NCI-H524 (cell line): ENCODE data around the gene RPTOR.
"Not testable (repeated sequence)": the region's sequence is repeated elsewhere in the genome, so short reads cannot be mapped to it uniquely, and the experiment has no call there.

Experiments
- DNase-seq, 2 experiments: peaks; one replicate each; lab custom pipeline; 2025; lab: John Stamatoyannopoulos, UW

The RPTOR gene

DNA sequence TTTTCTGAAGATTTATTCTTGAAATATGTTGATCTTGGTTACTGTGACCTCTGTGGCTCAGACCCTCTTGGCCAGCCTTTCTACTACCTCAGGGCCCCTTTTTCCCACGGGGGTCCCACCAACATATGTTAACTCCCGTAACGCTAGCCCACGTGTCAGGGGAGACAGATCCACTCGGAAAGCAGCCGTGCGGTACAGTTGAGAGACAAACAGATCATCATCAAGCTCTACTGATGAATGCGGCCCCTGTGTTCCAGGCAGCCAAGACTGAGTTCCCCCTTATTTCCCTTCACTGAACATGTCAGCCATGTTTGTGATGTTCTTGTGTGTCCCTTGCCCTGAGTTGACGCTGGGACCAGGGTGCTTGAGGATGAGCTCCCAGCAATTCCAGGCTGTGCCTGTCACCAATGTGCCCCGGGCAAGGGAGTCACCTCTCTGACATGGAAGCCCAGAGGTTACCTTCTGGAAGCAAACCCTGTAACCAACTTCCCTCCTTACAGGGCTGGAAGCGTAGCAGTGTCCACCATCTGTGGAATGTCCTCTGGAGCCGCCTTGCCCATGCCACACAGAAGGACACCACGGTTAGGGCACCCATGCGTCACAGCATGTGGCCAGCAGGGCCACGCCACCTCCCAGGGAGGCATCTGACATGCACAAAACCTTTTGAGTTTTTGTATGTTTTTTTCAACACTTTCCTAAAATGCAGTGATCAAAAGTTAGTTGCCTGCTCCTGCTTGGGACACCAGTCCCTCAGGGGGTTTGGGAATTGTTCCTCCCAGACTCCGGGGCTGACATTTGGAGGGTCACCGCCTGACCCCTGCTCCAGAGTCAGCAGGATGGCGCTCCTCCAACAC is 253.3 kb downstream of the RPTOR start:
- no peak for DNase-seq

- no peak for DNase-seq
These were observed 254.2 kb downstream of the RPTOR start for GRCh38 chr17:80798595-80799537.

DNA sequence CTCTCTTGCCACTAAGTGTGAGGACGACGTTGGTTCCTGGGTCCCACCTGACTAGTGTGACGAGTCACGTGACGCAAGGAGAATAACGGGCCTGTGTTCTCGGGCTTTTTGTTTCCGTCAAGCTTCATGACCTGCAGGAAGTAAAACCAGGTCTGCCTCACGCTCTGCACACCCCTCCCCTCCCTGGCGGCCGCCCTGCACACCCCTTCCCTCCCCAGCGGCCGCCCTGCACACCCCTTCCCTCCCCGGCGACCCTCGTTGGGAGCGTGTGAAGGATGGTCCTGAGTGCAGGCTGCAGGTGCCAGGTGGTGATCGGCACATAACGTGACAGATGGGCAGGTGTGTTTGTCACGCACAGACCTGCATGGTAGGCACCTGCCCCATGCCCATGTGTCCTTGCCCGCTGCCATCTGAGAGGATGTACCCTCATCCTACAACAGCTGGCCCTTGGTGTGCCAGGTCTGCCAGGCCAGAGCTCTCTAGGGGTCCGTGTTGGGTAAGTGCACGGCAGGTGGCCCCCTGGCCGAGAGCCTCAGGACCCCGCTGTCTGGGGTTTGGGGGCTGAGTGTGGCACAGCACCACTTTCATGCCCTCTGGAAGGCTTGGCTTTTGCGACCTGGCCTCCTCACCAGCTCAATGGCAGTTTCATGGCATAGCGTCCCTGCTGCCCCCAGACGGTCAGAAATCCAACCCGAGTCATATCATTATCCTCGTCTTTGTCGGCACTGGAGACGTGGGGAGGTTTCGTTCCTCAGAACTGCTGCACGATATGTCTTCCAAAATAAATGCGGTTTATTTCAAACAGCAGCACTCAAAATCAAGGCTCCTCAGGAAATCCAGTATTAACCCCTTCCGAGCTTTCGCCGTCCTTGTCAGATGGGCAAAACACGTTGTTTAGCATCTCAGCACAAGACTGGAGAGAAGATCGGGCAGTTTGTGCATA is 255.2 kb downstream of the RPTOR start:
- DNase-seq: no peak

- DNase-seq: no peak
These were observed 256.1 kb downstream of the RPTOR start for GRCh38 chr17:80800481-80801391.

GRCh38 chr17:80802626-80803450 is 258.2 kb downstream of the RPTOR start:
- no peak for DNase-seq

DNA sequence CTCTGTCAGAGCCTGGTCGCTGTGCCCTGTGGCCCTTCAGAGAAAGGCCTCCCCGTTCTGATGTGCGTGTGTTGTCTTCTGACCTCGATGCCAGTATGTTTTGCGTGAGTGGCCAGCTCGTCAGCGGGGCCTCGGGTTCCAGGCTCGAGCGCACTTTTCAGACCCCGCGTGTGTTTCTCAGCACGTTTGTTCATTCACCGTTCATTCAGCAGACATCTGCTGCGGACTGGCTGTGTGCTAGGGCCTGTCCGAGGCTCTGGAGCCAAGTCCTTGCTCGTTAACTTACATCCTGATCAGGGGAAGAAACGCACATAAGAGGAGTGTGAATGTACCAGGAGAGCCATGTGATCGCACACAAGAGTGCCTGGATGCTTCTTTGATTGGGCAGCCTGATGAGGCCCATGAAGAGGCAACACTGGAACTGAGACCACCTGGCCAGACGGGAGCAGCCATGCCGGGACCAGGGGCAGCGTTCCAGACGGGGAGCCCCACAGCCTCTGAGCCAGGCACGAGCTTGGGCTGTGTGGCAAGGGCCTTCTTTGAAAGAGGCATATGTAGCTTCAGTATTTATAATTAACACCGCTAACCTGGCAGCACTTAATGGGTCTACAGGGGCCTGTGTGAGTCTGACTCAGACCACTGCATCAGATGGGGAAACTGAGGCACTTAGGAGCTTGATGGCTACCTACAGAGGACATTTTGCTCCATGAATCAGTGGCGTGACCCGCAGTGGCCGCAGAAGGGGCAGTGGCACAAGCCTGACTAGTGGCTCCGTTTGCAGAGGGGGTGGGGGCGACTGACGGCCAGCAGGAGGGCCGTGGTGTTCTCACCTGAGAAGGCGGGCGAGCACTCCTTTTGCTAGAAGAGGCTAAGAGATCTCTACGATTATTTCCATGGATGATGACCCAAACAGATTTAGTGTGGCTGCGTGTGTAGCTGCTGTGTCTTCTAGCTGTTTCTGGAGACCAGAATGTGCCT is 259.1 kb downstream of the RPTOR start:
- no peak for DNase-seq

DNA sequence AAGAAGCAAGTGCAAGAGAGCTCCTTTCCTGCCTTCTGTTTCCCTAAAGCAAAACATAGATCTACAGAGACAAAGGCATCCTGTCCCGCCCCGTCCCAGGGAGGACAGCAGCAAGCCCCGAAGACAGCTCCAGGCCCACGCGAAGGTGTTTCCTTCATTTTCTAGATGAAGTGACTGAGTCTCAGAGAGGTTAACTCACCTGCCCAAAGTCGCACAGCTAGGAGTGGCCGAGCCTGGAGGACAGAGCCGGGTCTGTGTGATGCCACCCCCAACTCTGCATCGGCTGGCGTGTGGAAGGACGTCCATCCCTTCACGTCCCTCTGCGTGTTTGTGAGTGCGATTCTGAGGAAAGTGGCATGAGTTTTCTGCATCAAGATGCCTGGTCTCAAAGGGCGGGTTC is 259.8 kb downstream of the RPTOR start:
- DNase-seq: no peak

DNA sequence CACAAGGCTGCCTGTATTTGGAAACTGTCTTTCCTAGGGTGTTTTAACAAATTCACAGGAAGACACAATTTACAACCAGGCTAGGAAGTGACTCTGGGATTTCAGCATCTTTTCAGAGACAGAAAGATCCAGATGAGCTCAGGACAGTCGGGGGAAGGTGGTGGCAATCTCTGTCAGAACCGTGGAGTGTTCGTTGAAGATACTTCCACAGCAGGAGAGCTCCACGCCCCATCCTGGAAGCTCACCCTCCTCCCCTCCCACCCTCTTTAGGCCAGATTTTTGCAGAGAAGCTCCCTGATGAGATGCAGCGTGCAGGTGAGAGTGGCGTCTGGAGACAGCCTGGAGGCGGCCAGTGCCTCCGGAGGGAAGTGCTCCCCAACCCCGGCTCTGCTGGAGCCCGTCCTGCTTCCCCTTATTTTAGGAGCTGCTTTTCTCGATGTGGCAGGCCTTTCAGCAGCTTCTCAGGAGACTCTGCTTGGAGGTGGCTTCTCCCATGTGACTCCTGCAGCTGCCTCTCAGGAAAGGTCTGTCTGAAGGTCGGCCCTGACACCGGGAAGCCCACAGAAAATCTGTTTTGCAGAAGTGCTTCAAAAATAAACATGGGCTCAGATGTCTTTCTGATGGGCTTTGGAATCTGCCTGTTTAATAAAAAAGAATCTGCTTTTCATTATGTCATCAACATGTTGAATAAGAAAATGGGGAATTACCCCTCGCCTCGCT is 260.6 kb downstream of the RPTOR start:
- DNase-seq: no peak

DNA sequence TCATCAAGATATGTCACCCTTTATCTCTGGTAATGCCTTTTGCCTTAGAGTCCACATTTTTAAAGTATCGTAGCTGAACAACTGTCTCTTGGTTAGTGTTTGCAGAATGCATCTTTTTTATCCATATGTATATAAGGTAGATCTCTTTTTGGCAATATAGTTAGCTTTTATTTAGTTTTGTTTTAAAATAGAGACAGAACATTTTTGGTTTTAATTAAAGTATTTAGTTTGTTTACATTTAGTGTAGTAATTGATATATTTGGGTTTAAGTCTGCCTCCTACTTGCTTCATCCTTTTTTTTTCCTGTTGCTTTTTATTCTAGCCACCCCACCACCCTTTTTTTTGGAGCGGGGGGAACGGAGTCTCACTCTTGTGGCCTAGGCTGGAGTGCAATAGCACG is 262.4 kb downstream of the RPTOR start:
- no peak for DNase-seq

GRCh38 chr17:80807882-80808281 is 263.2 kb downstream of the RPTOR start:
- DNase-seq: no peak

DNA sequence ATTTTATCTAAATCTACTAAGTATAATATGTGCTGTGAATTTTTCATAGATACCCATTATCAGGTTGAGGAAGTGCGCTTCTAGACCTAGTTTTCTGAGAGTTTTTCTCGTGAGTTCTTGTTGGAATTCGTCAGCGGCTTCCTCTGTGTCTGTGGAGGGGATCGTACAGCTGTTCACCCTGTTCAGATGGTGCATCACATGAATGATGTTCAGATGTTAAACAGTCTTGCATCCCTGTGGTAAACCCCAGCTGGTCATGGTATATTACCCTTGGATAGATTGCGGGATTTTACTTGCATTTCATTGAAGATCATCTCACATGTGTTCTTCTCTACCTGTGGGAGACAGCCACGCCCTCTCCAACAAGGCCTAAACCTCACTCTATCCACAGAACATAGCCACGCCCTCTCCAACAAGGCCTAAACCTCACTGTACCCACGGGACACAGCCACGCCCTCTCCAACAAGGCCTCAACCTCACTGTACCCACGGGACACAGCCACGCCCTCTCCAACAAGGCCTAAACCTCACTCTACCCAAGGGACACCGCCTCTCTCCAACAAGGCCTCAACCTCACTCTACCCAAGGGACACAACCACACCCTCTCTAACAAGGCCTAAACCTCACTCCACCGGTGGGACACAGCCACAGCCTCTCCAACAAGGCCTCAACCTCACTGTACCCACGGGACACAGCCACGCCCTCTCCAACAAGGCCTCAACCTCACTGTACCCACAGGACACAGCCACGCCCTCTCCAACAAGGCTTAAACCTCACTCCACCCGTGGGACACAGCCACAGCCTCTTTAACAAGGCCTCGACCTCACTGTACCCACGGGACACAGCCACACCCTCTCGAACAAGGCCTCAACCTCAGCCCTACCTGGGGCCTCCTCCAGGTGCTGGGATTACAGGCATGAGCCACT is 266.8 kb downstream of the RPTOR start:
- no peak for DNase-seq

GRCh38 chr17:80812362-80813088 is 267.9 kb downstream of the RPTOR start:
- no peak for DNase-seq

DNA sequence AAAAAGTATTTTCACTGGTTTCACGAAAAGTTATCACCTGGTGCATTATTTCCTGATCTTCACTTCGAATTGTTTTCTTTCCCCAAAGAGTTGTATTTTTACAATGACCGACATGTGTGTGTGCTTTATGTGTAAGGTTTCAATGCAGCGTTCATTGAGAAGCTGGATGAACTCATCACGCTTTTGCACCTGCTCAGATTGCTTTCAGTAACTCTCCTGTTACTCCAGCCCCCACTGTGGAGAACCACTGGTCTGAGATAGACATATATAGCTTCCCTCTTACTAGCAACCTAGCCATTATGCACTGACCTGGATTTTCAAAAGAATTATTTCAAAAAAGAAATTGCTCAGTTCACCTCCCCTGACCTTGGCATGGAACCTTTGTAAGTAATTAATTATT is 268.7 kb downstream of the RPTOR start:
- DNase-seq: no peak

- no peak for DNase-seq
These were observed 269.9 kb downstream of the RPTOR start for GRCh38 chr17:80814491-80814890.

GRCh38 chr17:80815151-80815681 is 270.6 kb downstream of the RPTOR start:
- DNase-seq: no peak

DNA sequence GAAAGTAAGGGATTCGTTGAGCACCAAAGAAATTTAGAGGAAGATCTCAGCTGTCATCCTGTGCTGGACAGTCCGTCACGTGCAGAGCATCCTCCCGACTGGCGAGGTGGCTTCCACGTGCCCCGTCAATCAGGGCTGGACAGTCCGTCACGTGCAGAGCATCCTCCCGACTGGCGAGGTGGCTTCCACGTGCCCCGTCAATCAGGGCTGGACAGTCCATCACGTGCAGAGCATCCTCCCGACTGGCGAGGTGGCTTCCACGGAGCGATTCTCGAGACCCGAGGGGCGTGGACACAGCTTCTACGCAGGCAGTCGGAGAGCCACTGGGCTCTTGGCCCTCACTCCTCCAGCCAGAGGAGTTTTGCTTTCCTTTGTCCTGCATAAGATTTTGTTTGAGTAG is 271.1 kb downstream of the RPTOR start:
- not testable (repeated sequence) for DNase-seq
